ENCODE results near the gene MTMR12. TPM values are rescaled to one million over a fixed set of nuclear protein-coding genes. Genes with fewer than 3 reads are reported as not detected.
"Not testable (repeated sequence)": the region's sequence is repeated elsewhere in the genome, so short reads cannot be mapped to it uniquely, and the experiment has no call there.

The MTMR12 gene
- total and polyA plus RNA-seq, 2 of the 8 experiments (the other 6 are each of a cell fraction or from before 2014, with no cell fraction given) = 19.1 to 59.3 TPM

DNA sequence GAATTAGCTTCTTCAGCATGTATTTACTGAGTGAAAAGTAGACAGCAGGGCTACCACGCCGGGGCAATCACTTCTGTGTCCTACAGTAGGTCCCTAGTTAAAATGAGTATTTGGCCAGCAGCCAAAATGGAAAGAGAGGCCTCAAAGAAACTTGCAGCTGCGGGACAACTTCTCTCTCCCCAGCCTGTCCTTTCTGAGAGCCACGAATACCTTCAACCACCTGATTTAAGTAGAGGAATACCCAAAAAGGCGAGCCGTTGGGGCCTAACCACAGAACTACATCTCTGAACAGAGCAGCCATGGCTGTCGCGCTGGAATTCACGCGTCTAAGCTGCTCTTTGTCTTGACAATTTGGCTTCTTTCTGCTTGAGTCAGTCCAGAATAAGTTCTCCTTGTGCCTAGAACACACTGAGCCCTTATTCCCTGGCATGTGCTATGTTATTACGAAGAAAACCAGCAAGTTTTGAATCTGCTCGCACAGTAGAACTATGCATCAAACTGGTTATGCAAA, 94.8 kb downstream of the MTMR12 start (continued):
- TF ChIP-seq CTBP2 (IDR thresholded peaks at IDR 0.05; ENCODE audit: borderline replicate concordance, insufficient read depth, insufficient read length, low read length) = no peak
- TF ChIP-seq JUND (IDR thresholded peaks at IDR 0.05; ENCODE audit: low read length) = no peak
- no peak for TF ChIP-seq KDM1A (IDR thresholded peaks at IDR 0.05; ENCODE audit: borderline replicate concordance, low read length)
- TF ChIP-seq SRF (IDR thresholded peaks at IDR 0.05; ENCODE audit: low read depth, low read length) = no peak
- TF ChIP-seq TAF1 (IDR thresholded peaks at IDR 0.05; ENCODE audit: low read depth, low read length) = no peak
- TF ChIP-seq EZH2 (IDR thresholded peaks at IDR 0.05; ENCODE audit: low read depth, low read length, severe bottlenecking) = no peak
- no peak for TF ChIP-seq RNF2 (IDR thresholded peaks at IDR 0.05; ENCODE audit: borderline replicate concordance, low read depth, low read length, missing control alignments, poor library complexity, severe bottlenecking)

DNA sequence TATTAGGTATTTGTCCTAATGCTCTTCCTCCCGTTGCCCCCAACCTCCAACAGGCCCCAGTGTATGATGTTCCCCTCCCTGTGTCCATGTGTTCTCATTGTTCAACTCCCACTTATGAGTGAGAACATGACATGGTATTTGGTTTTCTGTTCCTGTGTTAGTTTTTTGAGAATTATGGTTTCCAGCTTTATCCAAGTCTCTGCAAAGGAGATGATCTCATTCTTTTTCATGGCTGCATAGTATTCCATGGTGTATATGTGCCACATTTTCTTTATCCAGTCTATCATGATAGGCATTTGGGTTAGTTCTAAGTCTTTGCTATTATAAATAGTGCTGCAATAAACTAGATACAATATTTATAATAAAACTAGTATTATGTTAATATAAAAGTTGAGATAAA, 98.4 kb downstream of the MTMR12 start:
- H3K18ac ChIP-seq (ENCODE audit: extremely low read depth, low read length); H3K4me3 ChIP-seq (ENCODE audit: extremely low read depth in 1 of 4, insufficient read depth in 2 of 4, low read depth in 3 of 4, low read length in 4 of 4); FAIRE-seq; H3K27ac ChIP-seq (ENCODE audit: low read depth, low read length); H3K79me1 ChIP-seq (ENCODE audit: low read depth, low read length); H3K4me2 ChIP-seq (ENCODE audit: insufficient read depth in 1 of 2, low read depth in 2 of 2, low read length in 2 of 2); H2AK5ac ChIP-seq (ENCODE audit: low read depth, low read length); H3K27me3 ChIP-seq (replicated peaks in 1 of 4; ENCODE audit: control insufficient read depth in 3 of 4, extremely low read depth in 1 of 4, insufficient read depth in 3 of 4, low read length in 3 of 4); H3K14ac ChIP-seq (ENCODE audit: insufficient read length); H4K91ac ChIP-seq (replicated peaks; ENCODE audit: insufficient read length, low read length); CTCF ChIA-PET (ENCODE audit: partially characterized antibody); H3K23me2 ChIP-seq (ENCODE audit: low read depth, low read length); H3K9ac ChIP-seq (replicated peaks in 1 of 4; ENCODE audit: extremely low read depth in 1 of 4, low read depth in 3 of 4, low read length in 3 of 4); H4K20me1 ChIP-seq (replicated peaks in 1 of 2; ENCODE audit: control insufficient read depth in 1 of 2, insufficient read depth in 2 of 2, low read length in 2 of 2); H4K5ac ChIP-seq (ENCODE audit: insufficient read length, low read depth, low read length); H3K9me3 ChIP-seq (ENCODE audit: insufficient read depth in 2 of 2, low read depth in 1 of 2, low read length in 1 of 2); H3K79me2 ChIP-seq (ENCODE audit: control insufficient read depth in 1 of 2, insufficient read depth in 2 of 2, low read length in 2 of 2); H3K4me1 ChIP-seq (replicated peaks in 1 of 4; ENCODE audit: control insufficient read depth in 3 of 4, insufficient read depth in 4 of 4, low read length in 3 of 4); H3K4ac ChIP-seq (replicated peaks; ENCODE audit: insufficient read length, low read depth, low read length); H2BK20ac ChIP-seq (ENCODE audit: low read length); H3K56ac ChIP-seq (replicated peaks; ENCODE audit: insufficient read length, low read depth, low read length); POLR2A ChIA-PET (ENCODE audit: partially characterized antibody); H2BK5ac ChIP-seq (ENCODE audit: low read depth, low read length); H2AFZ ChIP-seq (ENCODE audit: low read length); H3K36me3 ChIP-seq (ENCODE audit: control insufficient read depth in 2 of 4, insufficient read depth in 4 of 4, low read length in 3 of 4); H2BK15ac ChIP-seq (ENCODE audit: low read length); DNase-seq (ENCODE audit: low read depth in 1 of 2, low spot score in 2 of 2); H2BK120ac ChIP-seq (replicated peaks; ENCODE audit: low read depth, low read length); H3K23ac ChIP-seq (ENCODE audit: insufficient read length); H2BK12ac ChIP-seq (ENCODE audit: low read depth, low read length); H4K8ac ChIP-seq (ENCODE audit: extremely low read depth, insufficient read depth, low read length): not testable (repeated sequence)
- WGBS, 2 experiments (ENCODE audit: extremely low coverage in 1 of 2, insufficient coverage in 1 of 2, insufficient read length in 1 of 2, insufficient replicate concordance in 2 of 2, low coverage in 1 of 2, low lambda C conversion rate in 2 of 2, missing lambda C conversion rate in 1 of 2) = 100% methylated on average over 1 of the region's 1 CpG; no CpG with 5 or more reads in 1 of the 2 experiments

Data from H1 (cell line).